ENCODE measurements around the gene ZFP36L1. TPM values are rescaled to one million over a fixed set of nuclear protein-coding genes. Genes with fewer than 3 reads are reported as not detected.

Gene ZFP36L1
- total RNA-seq, 1 donor from 2014 or later: 42.9 TPM

DNA sequence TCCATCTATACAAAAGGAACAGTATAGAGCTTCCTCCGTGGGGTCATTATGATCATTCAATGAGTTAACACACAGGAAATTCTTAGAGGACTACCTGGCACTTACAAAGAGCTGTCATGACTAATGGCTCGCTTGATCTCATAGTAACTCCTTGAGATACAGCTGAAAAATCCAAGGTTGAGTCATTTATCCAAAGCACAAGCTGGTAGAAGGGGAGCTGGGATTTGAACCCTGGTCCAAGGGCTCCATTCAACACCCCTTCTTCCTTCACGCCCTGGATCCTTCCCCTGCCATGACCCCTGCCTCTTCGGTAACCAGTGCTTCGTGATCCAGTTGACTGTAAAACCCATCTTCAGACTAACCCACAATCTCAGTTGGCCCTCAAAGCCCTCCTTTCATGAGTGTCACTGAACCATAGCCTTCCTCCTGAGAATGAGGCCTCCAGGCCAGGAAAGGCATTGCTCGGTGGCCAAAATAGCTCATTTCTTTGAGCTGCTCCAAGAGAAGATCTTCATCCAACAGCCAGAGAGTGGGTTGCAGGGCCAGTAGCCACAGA is 7.8 kb downstream of the ZFP36L1 start:
- Mint-ChIP-seq H3K4me3 (peak overlapping the region; percentile 6), H3K4me1 (peaks cover 69% of the 10 kb centered on the region), H3K9me3 (peaks cover 5% of the 10 kb centered on the region), H3K27ac (peak overlapping the region; percentile 7), H3K36me3 (peaks cover 33% of the 10 kb centered on the region), H3K27me3 (ENCODE audit: insufficient read depth, low read depth) (peaks cover 11% of the 10 kb centered on the region)
- DNase-seq (ENCODE audit: low spot score): no peak
- TF ChIP-seq EZH2phosphoT487 (IDR thresholded peaks at IDR 0.05): no peak
- TF ChIP-seq, protein P1, sequence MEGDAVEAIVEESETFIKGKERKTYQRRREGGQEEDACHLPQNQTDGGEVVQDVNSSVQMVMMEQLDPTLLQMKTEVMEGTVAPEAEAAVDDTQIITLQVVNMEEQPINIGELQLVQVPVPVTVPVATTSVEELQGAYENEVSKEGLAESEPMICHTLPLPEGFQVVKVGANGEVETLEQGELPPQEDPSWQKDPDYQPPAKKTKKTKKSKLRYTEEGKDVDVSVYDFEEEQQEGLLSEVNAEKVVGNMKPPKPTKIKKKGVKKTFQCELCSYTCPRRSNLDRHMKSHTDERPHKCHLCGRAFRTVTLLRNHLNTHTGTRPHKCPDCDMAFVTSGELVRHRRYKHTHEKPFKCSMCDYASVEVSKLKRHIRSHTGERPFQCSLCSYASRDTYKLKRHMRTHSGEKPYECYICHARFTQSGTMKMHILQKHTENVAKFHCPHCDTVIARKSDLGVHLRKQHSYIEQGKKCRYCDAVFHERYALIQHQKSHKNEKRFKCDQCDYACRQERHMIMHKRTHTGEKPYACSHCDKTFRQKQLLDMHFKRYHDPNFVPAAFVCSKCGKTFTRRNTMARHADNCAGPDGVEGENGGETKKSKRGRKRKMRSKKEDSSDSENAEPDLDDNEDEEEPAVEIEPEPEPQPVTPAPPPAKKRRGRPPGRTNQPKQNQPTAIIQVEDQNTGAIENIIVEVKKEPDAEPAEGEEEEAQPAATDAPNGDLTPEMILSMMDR (IDR thresholded peaks at IDR 0.05): no peak
- TF ChIP-seq EZH2 (IDR thresholded peaks at IDR 0.05): no peak
- H3K9me3 ChIP-seq (ENCODE audit: low read depth): no peaks in the 10 kb centered on the region
- H3K4me2 ChIP-seq: no peak overlapping the region
- peaks cover 39% of the 10 kb centered on the region for H3K4me1 ChIP-seq
- peaks cover 12% of the 10 kb centered on the region for H3K36me3 ChIP-seq
- no peak overlapping the region for H2AFZ ChIP-seq (replicated peaks)
- peaks cover 56% of the 10 kb centered on the region for H3F3A ChIP-seq (ENCODE audit: low read depth)
- peaks cover 28% of the 10 kb centered on the region for H3K79me2 ChIP-seq (ENCODE audit: low read depth)
- no peak overlapping the region for H3K4me3 ChIP-seq
- H4K20me1 ChIP-seq (ENCODE audit: low read depth): peaks cover 37% of the 10 kb centered on the region
- no peaks in the 10 kb centered on the region for H3K27me3 ChIP-seq
- H3K9ac ChIP-seq: no peak overlapping the region
- peak overlapping the region; percentile 2 for H3K27ac ChIP-seq

GRCh38 chr14:68784226-68784910 is 8.5 kb downstream of the ZFP36L1 start:
- H3K9me3 ChIP-seq (ENCODE audit: low read depth): no peaks in the 10 kb centered on the region
- H3K4me2 ChIP-seq: no peak overlapping the region
- Mint-ChIP-seq H3K27me3 (ENCODE audit: insufficient read depth, low read depth) (peaks cover 11% of the 10 kb centered on the region), H3K27ac (no peak overlapping the region), H3K9me3 (peaks cover 3% of the 10 kb centered on the region), H3K36me3 (peaks cover 26% of the 10 kb centered on the region), H3K4me1 (peaks cover 70% of the 10 kb centered on the region), H3K4me3 (no peak overlapping the region)
- H3K9ac ChIP-seq: no peak overlapping the region
- H3F3A ChIP-seq (ENCODE audit: low read depth): peaks cover 49% of the 10 kb centered on the region
- no peak for DNase-seq (ENCODE audit: low spot score)
- peaks cover 12% of the 10 kb centered on the region for H3K36me3 ChIP-seq
- H3K4me3 ChIP-seq: no peak overlapping the region
- no peak overlapping the region for H3K27ac ChIP-seq
- H4K20me1 ChIP-seq (ENCODE audit: low read depth): peaks cover 30% of the 10 kb centered on the region
- H3K79me2 ChIP-seq (ENCODE audit: low read depth): peaks cover 21% of the 10 kb centered on the region
- TF ChIP-seq EZH2phosphoT487 (IDR thresholded peaks at IDR 0.05): no peak
- TF ChIP-seq, protein P1 (IDR thresholded peaks at IDR 0.05): no peak
- no peak for TF ChIP-seq EZH2 (IDR thresholded peaks at IDR 0.05)
- H3K27me3 ChIP-seq: no peaks in the 10 kb centered on the region
- H3K4me1 ChIP-seq: peaks cover 33% of the 10 kb centered on the region
- H2AFZ ChIP-seq (replicated peaks): no peak overlapping the region

GRCh38 chr14:68783408-68784225 is 9.2 kb downstream of the ZFP36L1 start:
- H3K27me3 ChIP-seq: no peaks in the 10 kb centered on the region
- H3K36me3 Mint-ChIP-seq: peaks cover 20% of the 10 kb centered on the region
- H3K9me3 Mint-ChIP-seq: peaks cover 2% of the 10 kb centered on the region
- no peak overlapping the region for H3K27ac Mint-ChIP-seq
- peaks cover 23% of the 10 kb centered on the region for H4K20me1 ChIP-seq (ENCODE audit: low read depth)
- peaks cover 27% of the 10 kb centered on the region for H3K4me1 ChIP-seq
- no peak overlapping the region for H3K9ac ChIP-seq
- H3K27ac ChIP-seq: no peak overlapping the region
- no peak overlapping the region for H3K4me3 Mint-ChIP-seq
- H3K79me2 ChIP-seq (ENCODE audit: low read depth): peaks cover 13% of the 10 kb centered on the region
- peaks cover 69% of the 10 kb centered on the region for H3K4me1 Mint-ChIP-seq
- no peak overlapping the region for H3K4me3 ChIP-seq
- peaks cover 11% of the 10 kb centered on the region for H3K27me3 Mint-ChIP-seq (ENCODE audit: insufficient read depth, low read depth)
- peaks cover 43% of the 10 kb centered on the region for H3F3A ChIP-seq (ENCODE audit: low read depth)
- no peak for TF ChIP-seq EZH2 (IDR thresholded peaks at IDR 0.05)
- no peak for TF ChIP-seq EZH2phosphoT487 (IDR thresholded peaks at IDR 0.05)
- TF ChIP-seq, protein P1 (IDR thresholded peaks at IDR 0.05): no peak
- DNase-seq (ENCODE audit: low spot score): no peak
- H2AFZ ChIP-seq (replicated peaks): no peak overlapping the region
- H3K36me3 ChIP-seq: peaks cover 12% of the 10 kb centered on the region
- no peaks in the 10 kb centered on the region for H3K9me3 ChIP-seq (ENCODE audit: low read depth)
- H3K4me2 ChIP-seq: no peak overlapping the region
